ENCODE results near the gene PRPF31. TPM values are rescaled to one million over a fixed set of nuclear protein-coding genes. Genes with fewer than 3 reads are reported as not detected.
"Not testable (repeated sequence)": the region's sequence is repeated elsewhere in the genome, so short reads cannot be mapped to it uniquely, and the experiment has no call there.

Gene PRPF31
- total and polyA plus RNA-seq, 2 of the 4 experiments (the other 2 are of a cell fraction): 65.4 to 66.1 TPM

DNA sequence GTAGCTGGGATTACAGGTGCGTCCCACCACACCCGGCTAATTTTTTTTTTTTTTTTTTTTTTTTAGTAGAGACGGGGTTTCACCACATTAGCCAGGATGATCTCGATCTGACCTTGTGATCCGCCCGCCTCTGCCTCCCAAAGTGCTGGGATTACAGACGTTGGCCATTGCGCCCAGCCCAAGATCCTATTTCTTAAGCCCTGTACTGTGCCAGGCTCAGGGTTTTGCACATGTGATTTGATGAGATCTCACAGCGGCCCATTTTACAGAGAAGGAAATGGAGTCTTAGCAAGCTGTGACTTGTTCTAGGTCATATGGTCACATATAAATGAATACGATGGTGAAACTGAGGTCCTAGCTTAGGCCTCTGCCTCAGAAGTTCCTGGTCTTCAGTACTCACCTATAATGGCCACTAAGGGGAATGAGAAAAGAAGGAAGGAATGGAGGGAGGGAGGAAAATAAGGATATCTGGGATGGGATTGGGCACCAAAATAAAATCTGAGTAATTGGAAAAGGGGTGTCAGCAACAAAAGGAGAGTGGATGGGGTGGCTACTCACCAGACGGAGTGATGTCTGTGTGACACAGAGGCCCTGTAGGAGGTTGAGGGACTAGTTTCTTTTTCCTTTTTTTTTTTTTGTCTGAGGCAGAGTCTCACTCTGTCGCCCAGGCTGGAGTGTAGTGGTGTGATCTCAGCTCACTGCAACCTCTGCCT, 16.2 kb upstream of the PRPF31 start:
- Histone ChIP-seq H3K4me2 (ENCODE audit: low read depth, low read length) (no peak overlapping the region), H3K4ac (ENCODE audit: low read depth, low read length) (no peak overlapping the region), H4K5ac (ENCODE audit: low read depth, low read length) (no peak overlapping the region), H3K9ac (ENCODE audit: low read depth, low read length) (no peak overlapping the region), H3K36me3 (ENCODE audit: control insufficient read depth, insufficient read depth, low read length) (no peaks in the 10 kb centered on the region), H3K79me1 (ENCODE audit: low read depth in 1 of 2, low read length in 2 of 2) (peaks cover 4 to 13% of the 10 kb centered on the region in 2 experiments), H2AK9ac (replicated peaks; ENCODE audit: low read depth, low read length, poor library complexity) (no peak overlapping the region), H3K4me3 (ENCODE audit: insufficient read depth, low read depth, low read length) (no peak overlapping the region), H2BK5ac (ENCODE audit: low read depth, low read length, poor library complexity, severe bottlenecking) (no peak overlapping the region), H3K18ac (ENCODE audit: low read depth, low read length) (no peak overlapping the region), H4K8ac (ENCODE audit: low read depth in 2 of 2, low read length in 2 of 2) (no peak overlapping the region), H2BK120ac (ENCODE audit: low read depth, low read length) (no peak overlapping the region), H3K56ac (ENCODE audit: extremely low read depth, insufficient read depth, low read length) (no peak overlapping the region), H3K9me3 (ENCODE audit: control insufficient read depth, insufficient read depth, low read length) (no peaks in the 10 kb centered on the region), H3K4me1 (ENCODE audit: control insufficient read depth, insufficient read depth, low read length) (peaks cover 6% of the 10 kb centered on the region), H2AK5ac (ENCODE audit: low read depth, low read length) (no peak overlapping the region), H3K14ac (replicated peaks; ENCODE audit: low read depth, low read length) (no peak overlapping the region), H2BK15ac (ENCODE audit: low read depth, low read length) (no peak overlapping the region), H4K20me1 (ENCODE audit: insufficient read depth, low read length) (no peaks in the 10 kb centered on the region), H4K91ac (ENCODE audit: insufficient read depth, low read depth, low read length) (no peak overlapping the region), H2AFZ (replicated peaks; ENCODE audit: low read length, poor library complexity) (no peak overlapping the region), H2BK20ac (ENCODE audit: low read depth, low read length) (no peak overlapping the region), H3K27ac (ENCODE audit: insufficient read depth, low read length) (no peak overlapping the region), H3K9me1 (ENCODE audit: insufficient read depth, low read length) (no peaks in the 10 kb centered on the region), H3K27me3 (ENCODE audit: control insufficient read depth, insufficient read depth, low read length) (peaks cover 3% of the 10 kb centered on the region; the same call in 1 of the 2 replicates), H3K23ac (ENCODE audit: low read depth, low read length) (no peak overlapping the region)
- DNase-seq (no peak), ATAC-seq (ENCODE audit: low read depth) (no peak)
- POLR2A ChIA-PET (ENCODE audit: unreplicated experiment): no interaction called here
- TF ChIP-seq MAZ (IDR thresholded peaks at IDR 0.05; ENCODE audit: borderline replicate concordance, low read depth, low read length) (no peak), CEBPB (IDR thresholded peaks at IDR 0.05; ENCODE audit: low read depth, low read length) (no peak)
- TF ChIP-seq, protein P1, sequence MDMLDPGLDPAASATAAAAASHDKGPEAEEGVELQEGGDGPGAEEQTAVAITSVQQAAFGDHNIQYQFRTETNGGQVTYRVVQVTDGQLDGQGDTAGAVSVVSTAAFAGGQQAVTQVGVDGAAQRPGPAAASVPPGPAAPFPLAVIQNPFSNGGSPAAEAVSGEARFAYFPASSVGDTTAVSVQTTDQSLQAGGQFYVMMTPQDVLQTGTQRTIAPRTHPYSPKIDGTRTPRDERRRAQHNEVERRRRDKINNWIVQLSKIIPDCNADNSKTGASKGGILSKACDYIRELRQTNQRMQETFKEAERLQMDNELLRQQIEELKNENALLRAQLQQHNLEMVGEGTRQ (IDR thresholded peaks at IDR 0.05; ENCODE audit: low read depth, low read length): no peak
- BruUV-seq (replicated peaks): no TSS peak
- in situ Hi-C loops (cut with MboI; ENCODE audit: low sequenced_read_pairs): no loop called here
- dilution Hi-C loops (cut with HindIII; ENCODE audit: low sequenced_read_pairs, unreplicated experiment): no loop called here
- CTCF ChIA-PET: interaction anchor here (0.7 kb wide), 1 partner anchor 128 kb away, joined by 3 read pairs; no protein-coding TSS in a partner anchor
- intact Hi-C loops (cut with micrococcal nuclease): loop anchor here (5.0 to 10.0 kb wide), 2 partner anchors 292 to 765 kb away; partner anchors contain the start of gene ZNF845
- no CpG with 5 or more reads among the region's 12 CpGs for WGBS, 2 experiments (ENCODE audit: extremely low coverage in 2 of 2, insufficient read length in 1 of 2)

DNA sequence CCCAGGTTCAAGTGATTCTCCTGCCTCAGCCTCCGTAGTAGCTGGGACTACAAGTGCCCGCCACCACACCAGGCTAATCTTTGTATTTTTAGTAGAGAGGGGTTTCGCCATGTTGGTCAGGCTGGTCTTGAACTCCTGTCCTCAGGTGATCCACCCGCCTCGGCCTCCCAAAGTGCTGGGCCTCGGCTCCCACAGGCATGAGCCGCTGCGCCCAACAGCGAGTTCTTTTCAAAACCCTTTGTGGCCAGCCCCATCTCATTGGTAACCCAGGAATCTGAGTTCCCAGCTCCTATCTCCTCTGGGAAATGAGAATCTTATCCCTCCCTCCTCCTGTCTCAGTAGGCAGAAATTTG, 15.7 kb upstream of the PRPF31 start:
- H3K9me3 ChIP-seq (ENCODE audit: control insufficient read depth, insufficient read depth, low read length); H4K20me1 ChIP-seq (ENCODE audit: insufficient read depth, low read length); H3K18ac ChIP-seq (ENCODE audit: low read depth, low read length); H3K23ac ChIP-seq (ENCODE audit: low read depth, low read length); H4K91ac ChIP-seq (ENCODE audit: insufficient read depth, low read depth, low read length); H3K9ac ChIP-seq (ENCODE audit: low read depth, low read length); H2BK120ac ChIP-seq (ENCODE audit: low read depth, low read length); H3K27me3 ChIP-seq (ENCODE audit: control insufficient read depth, insufficient read depth, low read length); dilution Hi-C loops (cut with HindIII; ENCODE audit: low sequenced_read_pairs, unreplicated experiment); H3K56ac ChIP-seq (ENCODE audit: extremely low read depth, insufficient read depth, low read length); H3K36me3 ChIP-seq (ENCODE audit: control insufficient read depth, insufficient read depth, low read length); H2AK5ac ChIP-seq (ENCODE audit: low read depth, low read length); H3K4me2 ChIP-seq (ENCODE audit: low read depth, low read length); H3K14ac ChIP-seq (replicated peaks; ENCODE audit: low read depth, low read length); ATAC-seq (ENCODE audit: low read depth); BruUV-seq (replicated peaks); H4K8ac ChIP-seq (ENCODE audit: low read depth in 2 of 2, low read length in 2 of 2); H3K4ac ChIP-seq (ENCODE audit: low read depth, low read length); H3K4me3 ChIP-seq (ENCODE audit: insufficient read depth, low read depth, low read length); DNase-seq; H3K9me1 ChIP-seq (ENCODE audit: insufficient read depth, low read length); H3K4me1 ChIP-seq (ENCODE audit: control insufficient read depth, insufficient read depth, low read length); H3K27ac ChIP-seq (ENCODE audit: insufficient read depth, low read length); POLR2A ChIA-PET (ENCODE audit: unreplicated experiment); H2AK9ac ChIP-seq (replicated peaks; ENCODE audit: low read depth, low read length, poor library complexity); H2AFZ ChIP-seq (replicated peaks; ENCODE audit: low read length, poor library complexity); H4K5ac ChIP-seq (ENCODE audit: low read depth, low read length); H2BK20ac ChIP-seq (ENCODE audit: low read depth, low read length); H2BK15ac ChIP-seq (ENCODE audit: low read depth, low read length); H2BK5ac ChIP-seq (ENCODE audit: low read depth, low read length, poor library complexity, severe bottlenecking): not testable (repeated sequence)
- 60% methylated on average over 2 of the region's 9 CpGs; no CpG with 5 or more reads in 1 of the 2 experiments for WGBS, 2 experiments (ENCODE audit: extremely low coverage in 2 of 2, insufficient read length in 1 of 2)
- CTCF ChIA-PET: interaction anchor here (0.7 kb wide), 1 partner anchor 129 kb away, joined by 3 read pairs; no protein-coding TSS in a partner anchor
- H3K79me1 ChIP-seq (ENCODE audit: low read depth in 1 of 2, low read length in 2 of 2): peaks cover 4 to 15% of the 10 kb centered on the region in 2 experiments
- in situ Hi-C loops (cut with MboI; ENCODE audit: low sequenced_read_pairs): loop anchor here (25.0 kb wide), 1 partner anchor 362 kb away; the partner anchor contains the start of genes CDC42EP5 and LENG9
- intact Hi-C loops (cut with micrococcal nuclease): loop anchor here (5.0 to 10.0 kb wide), 3 partner anchors 235 to 765 kb away; partner anchors contain the start of genes MYADM and ZNF845
